HG03097 (cell line): Measurements from ENCODE around the gene KIAA2012.

Experiments used
- ATAC-seq: cut with Tn5 transposase; IDR thresholded peaks from one replicate; pipeline ENCODE4 v1.9.1; 2021; ENCODE audit not compliant: unreplicated experiment, low FRiP score

KIAA2012 gene

GRCh38 chr2:202141329-202141947, 68.4 kb downstream of the KIAA2012 start:
- ATAC-seq: no peak

GRCh38 chr2:202142540-202142939, 69.5 kb downstream of the KIAA2012 start:
- ATAC-seq: no peak

GRCh38 chr2:202147775-202148174, 74.7 kb downstream of the KIAA2012 start:
- no peak for ATAC-seq

GRCh38 chr2:202148515-202149154, 75.6 kb downstream of the KIAA2012 start:
- no peak for ATAC-seq

- ATAC-seq: no peak
These were observed 76.2 kb downstream of the KIAA2012 start for GRCh38 chr2:202149155-202149762.

- ATAC-seq: no peak
These were observed 76.9 kb downstream of the KIAA2012 start for GRCh38 chr2:202149936-202150335.

- ATAC-seq: no peak
These were observed 79.2 kb downstream of the KIAA2012 start for GRCh38 chr2:202152104-202152715.

- ATAC-seq: no peak
These were observed 81.6 kb downstream of the KIAA2012 start for GRCh38 chr2:202154613-202155012.

- no peak for ATAC-seq
These were observed 84.3 kb downstream of the KIAA2012 start for GRCh38 chr2:202157211-202157990.

GRCh38 chr2:202158796-202159195, 85.7 kb downstream of the KIAA2012 start:
- ATAC-seq: no peak

GRCh38 chr2:202161151-202161835, 88.2 kb downstream of the KIAA2012 start:
- no peak for ATAC-seq

- no peak for ATAC-seq
These were observed 91.4 kb downstream of the KIAA2012 start for GRCh38 chr2:202164411-202164810.

- no peak for ATAC-seq
These were observed 92.2 kb downstream of the KIAA2012 start for GRCh38 chr2:202165208-202165607.

GRCh38 chr2:202165945-202166344, 92.9 kb downstream of the KIAA2012 start:
- ATAC-seq: no peak

GRCh38 chr2:202169131-202169530, 96.1 kb downstream of the KIAA2012 start:
- ATAC-seq: no peak

GRCh38 chr2:202169832-202170424, 96.9 kb downstream of the KIAA2012 start:
- ATAC-seq: no peak

- ATAC-seq: no peak
These were observed 98.3 kb downstream of the KIAA2012 start for GRCh38 chr2:202171241-202171825.

GRCh38 chr2:202172439-202173211, 99.6 kb downstream of the KIAA2012 start:
- ATAC-seq: no peak
